MM.1S (cell line): ENCODE measurements around the gene STK4.

ENCODE experiments used
- DNase-seq: peaks from one replicate; pipeline ENCODE4 v3.0.0-alpha.2; 2015
- H2AFZ ChIP-seq: fragments of 300-600 bp; sonication (generic); 2 replicates; pipeline ENCODE4 v1.6.0; 2016; ENCODE audit warnings: antibody characterized with exemption, low read length
- H3F3A ChIP-seq: fragments of 300-600 bp; sonication (generic); 2 replicates; pipeline ENCODE4 v1.6.1; 2016; ENCODE audit warnings: mild to moderate bottlenecking, antibody characterized with exemption, low read length, moderate library complexity, mixed read lengths; ENCODE audit not compliant: insufficient read depth
- H3K27ac ChIP-seq: fragments of 300-600 bp; sonication (generic); 2 replicates; pipeline ENCODE4 v1.5.1; 2016; ENCODE audit warnings: mild to moderate bottlenecking, low read length
- H3K27me3 ChIP-seq: fragments of 300-600 bp; sonication (generic); replicated peaks from 2 replicates; pipeline ENCODE4 v1.6.0; 2016; ENCODE audit warnings: low read length; ENCODE audit not compliant: insufficient read depth
- H3K36me3 ChIP-seq: fragments of 300-600 bp; sonication (generic); replicated peaks from 2 replicates; pipeline ENCODE4 v1.6.1; 2016; ENCODE audit warnings: mild to moderate bottlenecking, low read length, mixed read lengths; ENCODE audit not compliant: insufficient read depth
- H3K4me1 ChIP-seq: fragments of 300-600 bp; sonication (generic); 2 replicates; pipeline ENCODE4 v1.6.1; 2016; ENCODE audit warnings: low read length, mixed read lengths
- H3K4me2 ChIP-seq: fragments of 300-600 bp; sonication (generic); 2 replicates; pipeline ENCODE4 v1.6.0; 2016; ENCODE audit warnings: low read depth, low read length
- H3K4me3 ChIP-seq: fragments of 300-600 bp; sonication (generic); 2 replicates; pipeline ENCODE4 v1.5.1; 2016; ENCODE audit warnings: low read length, mixed read lengths
- H3K79me2 ChIP-seq: fragments of 300-600 bp; sonication (generic); 2 replicates; pipeline ENCODE4 v1.6.1; 2016; ENCODE audit warnings: mixed run types, low read length, mixed read lengths
- H3K9ac ChIP-seq: fragments of 300-600 bp; sonication (generic); 2 replicates; pipeline ENCODE4 v1.6.1; 2016; ENCODE audit warnings: low read length, mixed read lengths
- H3K9me2 ChIP-seq: fragments of 300-600 bp; sonication (generic); replicated peaks from 2 replicates; pipeline ENCODE4 v1.6.1; 2016; ENCODE audit warnings: mild to moderate bottlenecking, low read length, mixed read lengths; ENCODE audit not compliant: insufficient read depth
- H3K9me3 ChIP-seq: fragments of 300-600 bp; sonication (generic); replicated peaks from 2 replicates; pipeline ENCODE4 v1.6.1; 2016; ENCODE audit warnings: mild to moderate bottlenecking, low read length, mixed read lengths; ENCODE audit not compliant: insufficient read depth
- H4K20me1 ChIP-seq: fragments of 300-600 bp; sonication (generic); 2 replicates; pipeline ENCODE4 v1.6.1; 2016; ENCODE audit warnings: mild to moderate bottlenecking, low read length, moderate library complexity, mixed read lengths; ENCODE audit not compliant: insufficient read depth
- CTCF ChIP-seq: fragments of 300-600 bp; sonication (generic); IDR thresholded peaks from 2 replicates; pipeline ENCODE4 v1.5.1; 2016; ENCODE audit warnings: antibody characterized with exemption, low read length, mixed read lengths
- EZH2 ChIP-seq: fragments of 300-600 bp; sonication (generic); optimal IDR thresholded peaks from 2 replicates; pipeline ENCODE3; 2017; ENCODE audit warnings: low read depth, mild to moderate bottlenecking, antibody characterized with exemption, low read length, mixed read lengths
- EZH2phosphoT487 ChIP-seq: fragments of 300-600 bp; sonication (generic); IDR thresholded peaks from 2 replicates; pipeline ENCODE4 v1.6.1; 2018; ENCODE audit warnings: antibody characterized with exemption, low read length

The STK4 gene

GRCh38 chr20:44938637-44939036, 27.7 kb upstream of the STK4 start:
- Histone ChIP-seq H3K36me3 (no peaks in the 10 kb centered on the region), H3K4me1 (no peaks in the 10 kb centered on the region)
- no peak for TF ChIP-seq EZH2
- no peak for TF ChIP-seq CTCF
- no peak for TF ChIP-seq EZH2phosphoT487

GRCh38 chr20:44941120-44941691, 25.1 kb upstream of the STK4 start:
- no peak overlapping the region for H2AFZ ChIP-seq
- no peak overlapping the region for H3K9ac ChIP-seq
- H3K27me3 ChIP-seq = no peaks in the 10 kb centered on the region
- no peaks in the 10 kb centered on the region for H4K20me1 ChIP-seq
- DNase-seq = no peak
- H3K79me2 ChIP-seq = peaks cover 4% of the 10 kb centered on the region; the same call in 1 of the 2 replicates
- TF ChIP-seq EZH2 (no peak), EZH2phosphoT487 (no peak), CTCF (no peak)
- no peak overlapping the region for H3K4me2 ChIP-seq
- no peaks in the 10 kb centered on the region for H3F3A ChIP-seq
- no peaks in the 10 kb centered on the region for H3K9me2 ChIP-seq
- H3K9me3 ChIP-seq = no peaks in the 10 kb centered on the region
- no peak overlapping the region for H3K27ac ChIP-seq
- H3K4me3 ChIP-seq = no peak overlapping the region
- H3K36me3 ChIP-seq = 0 out of 2 replicates have a peak, but pooled peaks cover 6% of the 10 kb centered on the region
- H3K4me1 ChIP-seq = no peaks in the 10 kb centered on the region

More at GRCh38 chr20:44938637-44939036, 27.7 kb upstream of the STK4 start:
- H3F3A ChIP-seq = no peaks in the 10 kb centered on the region
- H3K79me2 ChIP-seq = no peaks in the 10 kb centered on the region
- H3K4me3 ChIP-seq = no peak overlapping the region
- no peak for DNase-seq
- H3K9me3 ChIP-seq = no peaks in the 10 kb centered on the region
- H3K9ac ChIP-seq = no peak overlapping the region
- H4K20me1 ChIP-seq = no peaks in the 10 kb centered on the region
- H2AFZ ChIP-seq = no peak overlapping the region
- no peaks in the 10 kb centered on the region for H3K27me3 ChIP-seq
- H3K4me2 ChIP-seq = no peak overlapping the region
- H3K27ac ChIP-seq = no peak overlapping the region
- H3K9me2 ChIP-seq = no peaks in the 10 kb centered on the region

GRCh38 chr20:44942264-44942973, 23.9 kb upstream of the STK4 start:
- Histone ChIP-seq H3K4me3 (no peak overlapping the region), H2AFZ (no peak overlapping the region), H3K9ac (no peak overlapping the region), H3K36me3 (0 out of 2 replicates have a peak, but pooled peaks cover 10% of the 10 kb centered on the region), H3K79me2 (peaks cover 4% of the 10 kb centered on the region; the same call in 1 of the 2 replicates), H3K9me3 (no peaks in the 10 kb centered on the region), H3F3A (no peaks in the 10 kb centered on the region; the same call in 1 of the 2 replicates), H3K4me2 (no peak overlapping the region), H3K4me1 (no peaks in the 10 kb centered on the region), H3K9me2 (no peaks in the 10 kb centered on the region), H4K20me1 (no peaks in the 10 kb centered on the region), H3K27ac (no peak overlapping the region), H3K27me3 (no peaks in the 10 kb centered on the region)
- TF ChIP-seq EZH2 (no peak), CTCF (no peak), EZH2phosphoT487 (no peak)
- no peak for DNase-seq
